Stimulated activated CD4-positive, alpha-beta T cell treated with anti-CD3 and anti-CD28 coated beads, Interleukin-12 subunit alpha, Interleukin-12 subunit beta, amount 100 ng/mL, for 24 hours (primary cell): ENCODE measurements around the gene ZNF710.
"Not testable (repeated sequence)": the region's sequence is repeated elsewhere in the genome, so short reads cannot be mapped to it uniquely, and the experiment has no call there.

Experiments
- DNase-seq, 2 experiments: peaks; one replicate each; pipeline ENCODE4 v3.0.0-alpha.2; 2020; ENCODE audit warnings: low read depth in 2 of 2

Gene ZNF710

GRCh38 chr15:90062023-90062442, 60.9 kb downstream of the ZNF710 start:
- DNase-seq: peak in 1 of 2 experiments; percentile 43

GRCh38 chr15:90062462-90062932, 61.4 kb downstream of the ZNF710 start:
- no peak for DNase-seq

- no peak for DNase-seq
Measured at GRCh38 chr15:90062973-90063769, 62.0 kb downstream of the ZNF710 start.

- no peak for DNase-seq
Measured at GRCh38 chr15:90063770-90064247, 62.7 kb downstream of the ZNF710 start.

- DNase-seq: no peak
Measured at GRCh38 chr15:90064911-90065681, 64.0 kb downstream of the ZNF710 start.

- DNase-seq: no peak
Measured at GRCh38 chr15:90065682-90066049, 64.5 kb downstream of the ZNF710 start.

- DNase-seq: no peak
Measured at GRCh38 chr15:90067181-90067952, 66.2 kb downstream of the ZNF710 start.

- DNase-seq: no peak
Measured at GRCh38 chr15:90067953-90068606, 67.0 kb downstream of the ZNF710 start.

- not testable (repeated sequence) for DNase-seq
Measured at GRCh38 chr15:90070623-90071022, 69.5 kb downstream of the ZNF710 start.

- peak; percentile 47 to 71 for DNase-seq
Measured at GRCh38 chr15:90071220-90071807, 70.2 kb downstream of the ZNF710 start.

GRCh38 chr15:90072978-90073640, 72.0 kb downstream of the ZNF710 start:
- no peak for DNase-seq

GRCh38 chr15:90074023-90074422, 72.9 kb downstream of the ZNF710 start:
- DNase-seq: no peak

- no peak for DNase-seq
Measured at GRCh38 chr15:90074916-90075315, 73.8 kb downstream of the ZNF710 start.

- DNase-seq: no peak
Measured at GRCh38 chr15:90075420-90076289, 74.5 kb downstream of the ZNF710 start.

GRCh38 chr15:90076716-90077115, 75.6 kb downstream of the ZNF710 start:
- no peak for DNase-seq

- no peak for DNase-seq
Measured at GRCh38 chr15:90078965-90079364, 77.8 kb downstream of the ZNF710 start.

GRCh38 chr15:90079619-90080457, 78.7 kb downstream of the ZNF710 start:
- DNase-seq: no peak

- DNase-seq: no peak
Measured at GRCh38 chr15:90080458-90080755, 79.3 kb downstream of the ZNF710 start.
